NCI-H2196 (cell line): ENCODE data around the gene SIVA1.
"Not testable (repeated sequence)": the region's sequence is repeated elsewhere in the genome, so short reads cannot be mapped to it uniquely, and the experiment has no call there.

ENCODE experiments used
- DNase-seq: peaks from one replicate; lab custom pipeline; 2025; ENCODE audit not compliant: unreplicated experiment; lab: John Stamatoyannopoulos, UW

Gene SIVA1

GRCh38 chr14:104750753-104751057, 2.2 kb upstream of the SIVA1 start:
- DNase-seq = not testable (repeated sequence)

DNA sequence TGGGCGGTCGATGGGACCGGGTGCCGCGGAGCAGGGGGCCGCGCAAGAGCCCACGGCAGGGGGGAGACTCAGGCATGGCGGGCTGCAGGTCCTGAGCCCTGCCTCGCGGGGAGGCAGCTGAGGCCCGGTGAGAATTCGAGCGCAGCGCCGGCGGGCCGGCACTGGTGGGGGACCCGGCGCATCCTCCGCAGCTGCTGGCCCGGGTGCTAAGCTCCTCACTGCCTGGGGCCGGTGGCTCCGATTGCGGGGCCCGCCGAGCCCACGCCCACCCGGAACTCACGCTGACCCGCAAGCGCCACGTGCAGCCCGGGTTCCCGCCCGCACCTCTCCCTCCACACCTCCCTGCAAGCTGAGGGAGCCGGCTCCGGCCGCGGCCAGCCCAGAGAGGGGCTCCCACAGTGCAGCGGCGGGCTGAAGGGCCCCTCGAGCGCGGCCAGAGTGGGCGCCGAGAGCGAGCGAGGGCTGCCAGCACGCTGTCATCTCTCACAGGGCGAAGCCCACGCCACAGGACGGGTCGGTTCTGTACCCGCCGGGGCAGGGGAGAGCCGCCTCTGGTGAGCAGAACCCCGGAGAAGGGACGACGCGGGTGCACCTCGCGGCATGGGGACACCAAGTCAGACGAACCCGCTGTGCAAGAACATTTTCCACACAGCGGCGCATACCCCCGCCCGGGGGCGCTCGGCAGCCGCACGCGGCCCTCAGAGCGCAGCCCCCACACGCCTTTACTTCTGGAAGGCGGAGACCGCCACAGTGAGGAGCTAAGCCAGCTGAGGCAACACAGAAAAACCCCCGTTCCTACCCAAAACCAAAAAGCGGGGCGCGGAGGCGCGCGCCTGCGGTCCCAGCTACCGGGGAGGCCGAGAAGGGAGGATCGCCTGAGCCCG, 1.2 kb upstream of the SIVA1 start:
- DNase-seq = no peak

GRCh38 chr14:104752423-104752734, 568 bp upstream of the SIVA1 start:
- DNase-seq = no peak

- no peak for DNase-seq
Observed at GRCh38 chr14:104753528-104754212, 723 bp downstream of the SIVA1 start.

DNA sequence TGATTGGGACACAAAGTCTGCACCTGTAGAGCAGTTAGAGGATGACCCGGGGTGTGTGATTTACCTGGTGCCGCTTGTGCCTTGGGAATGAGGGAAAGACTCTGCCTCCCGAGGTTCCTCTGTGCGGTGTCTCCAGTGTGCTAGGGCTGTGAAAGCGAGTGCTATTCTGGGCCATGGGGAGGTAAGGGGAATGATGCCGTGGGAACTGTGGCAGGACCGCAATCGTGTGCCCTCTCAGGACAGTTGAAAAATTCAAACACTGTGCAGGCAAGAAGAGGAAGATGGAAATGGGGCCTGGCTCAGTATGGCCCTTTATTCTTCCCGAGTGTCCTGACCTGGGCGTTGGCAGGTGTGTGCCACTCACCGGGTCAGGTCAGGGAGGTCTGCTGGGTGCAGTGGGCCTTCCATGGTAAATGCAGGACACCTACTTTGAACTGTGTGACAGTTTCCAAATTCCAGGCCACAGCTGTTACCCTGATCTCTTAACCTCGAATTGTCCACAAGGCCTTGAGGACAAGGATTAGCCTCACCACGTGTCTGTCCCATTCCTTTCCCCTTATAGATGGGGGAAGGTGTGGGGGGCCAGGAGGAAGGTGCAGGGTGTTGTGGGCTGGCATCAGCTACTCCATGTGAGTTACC, 1.4 kb downstream of the SIVA1 start:
- DNase-seq = no peak

GRCh38 chr14:104755621-104756020, 2.7 kb downstream of the SIVA1 start:
- no peak for DNase-seq

GRCh38 chr14:104756477-104757237, 3.7 kb downstream of the SIVA1 start:
- no peak for DNase-seq

- DNase-seq = no peak
Observed at GRCh38 chr14:104757238-104757585, 4.3 kb downstream of the SIVA1 start.

DNA sequence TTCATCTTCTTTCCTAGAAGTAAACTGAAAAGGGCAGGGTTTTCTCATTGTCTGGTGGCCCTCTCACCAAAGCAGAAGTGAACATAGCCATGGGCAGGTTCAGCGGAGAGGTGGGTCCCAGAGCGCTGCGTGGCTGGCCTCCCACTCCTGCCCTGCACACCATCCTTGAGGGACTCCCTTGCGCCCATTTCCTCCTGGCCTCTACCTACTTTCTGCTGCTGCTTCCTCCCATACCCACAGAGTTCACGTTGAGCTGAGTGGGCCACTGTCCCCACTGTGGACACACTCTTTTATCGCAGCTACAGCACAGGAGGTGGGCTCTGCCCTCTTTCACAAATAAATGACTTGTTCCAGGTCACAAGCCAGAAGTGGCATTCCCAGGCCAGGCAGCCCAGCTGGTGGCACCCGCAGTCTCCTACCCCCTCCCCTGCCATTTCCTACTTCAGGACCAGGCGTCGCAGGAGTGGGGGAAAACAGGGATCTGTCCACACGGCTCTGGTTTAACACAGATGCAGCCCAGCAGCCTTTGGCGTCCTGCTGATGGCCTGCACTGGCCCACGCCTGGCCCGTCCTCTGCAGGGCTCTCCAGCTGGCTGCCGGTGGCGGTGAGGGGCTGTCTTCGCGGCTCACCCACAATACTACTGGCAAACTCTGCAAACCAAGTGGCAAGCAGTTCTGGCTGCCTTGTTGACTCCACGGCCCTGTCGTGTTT, 4.9 kb downstream of the SIVA1 start:
- no peak for DNase-seq

GRCh38 chr14:104758981-104759969, 6.3 kb downstream of the SIVA1 start:
- DNase-seq = no peak

DNA sequence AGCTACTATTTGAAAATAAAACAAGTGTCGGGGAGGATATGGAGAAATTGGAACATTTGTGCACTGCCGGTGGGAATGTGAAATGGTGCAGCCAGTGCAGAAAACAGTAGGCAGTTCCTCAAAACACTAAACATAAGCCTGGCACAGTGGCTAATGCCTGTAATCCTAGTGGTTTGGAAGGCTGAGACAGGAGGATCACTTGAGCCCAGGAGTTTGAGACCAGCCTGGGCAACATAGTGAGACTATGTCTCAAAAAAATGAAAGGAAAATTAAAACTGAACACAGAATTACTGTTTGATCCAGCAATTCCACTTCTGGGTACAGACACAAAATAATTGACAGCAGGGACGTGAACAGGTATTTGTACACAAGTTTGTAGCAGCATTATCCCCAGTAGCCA, 12.6 kb downstream of the SIVA1 start:
- no peak for DNase-seq

- DNase-seq = no peak
Observed at GRCh38 chr14:104766256-104766862, 13.4 kb downstream of the SIVA1 start.

DNA sequence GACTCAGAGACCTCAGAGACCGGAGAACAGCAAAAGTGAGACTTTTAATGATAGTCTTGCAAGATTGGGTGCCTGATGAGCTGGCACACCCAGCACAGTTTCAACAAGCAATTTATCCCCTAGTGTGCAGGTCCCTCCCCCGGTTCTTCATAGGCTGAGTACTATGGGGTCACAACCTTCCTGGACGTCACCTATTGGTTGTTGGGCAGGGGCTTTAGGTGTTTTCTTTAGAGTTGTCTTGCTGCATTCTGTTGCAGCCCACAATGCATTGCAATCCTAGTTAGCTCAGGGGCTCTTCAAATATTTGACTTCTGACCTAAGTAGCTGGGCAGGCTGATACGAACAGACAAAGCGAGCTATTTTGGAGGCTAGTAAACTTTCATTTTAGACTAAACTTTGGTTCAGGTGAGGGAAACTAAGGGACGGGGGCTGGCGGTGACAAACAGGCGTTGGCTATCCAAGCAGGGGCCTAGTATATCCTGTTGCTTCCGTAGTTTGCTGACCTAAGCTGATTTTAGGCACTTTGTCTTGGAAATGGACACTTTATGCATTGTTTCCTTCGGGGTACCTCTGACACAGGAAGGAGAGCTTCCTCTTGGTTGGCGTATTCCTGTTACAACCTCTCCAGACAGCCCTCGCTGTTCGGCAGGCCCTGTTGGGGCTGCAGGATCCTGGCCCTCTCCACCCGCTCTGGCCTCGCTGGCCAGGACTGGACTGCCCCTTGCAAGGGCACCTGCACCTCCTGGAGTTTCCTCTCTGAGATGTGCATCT, 14.1 kb downstream of the SIVA1 start:
- no peak for DNase-seq

GRCh38 chr14:104767634-104767918, 14.6 kb downstream of the SIVA1 start:
- no peak for DNase-seq

DNA sequence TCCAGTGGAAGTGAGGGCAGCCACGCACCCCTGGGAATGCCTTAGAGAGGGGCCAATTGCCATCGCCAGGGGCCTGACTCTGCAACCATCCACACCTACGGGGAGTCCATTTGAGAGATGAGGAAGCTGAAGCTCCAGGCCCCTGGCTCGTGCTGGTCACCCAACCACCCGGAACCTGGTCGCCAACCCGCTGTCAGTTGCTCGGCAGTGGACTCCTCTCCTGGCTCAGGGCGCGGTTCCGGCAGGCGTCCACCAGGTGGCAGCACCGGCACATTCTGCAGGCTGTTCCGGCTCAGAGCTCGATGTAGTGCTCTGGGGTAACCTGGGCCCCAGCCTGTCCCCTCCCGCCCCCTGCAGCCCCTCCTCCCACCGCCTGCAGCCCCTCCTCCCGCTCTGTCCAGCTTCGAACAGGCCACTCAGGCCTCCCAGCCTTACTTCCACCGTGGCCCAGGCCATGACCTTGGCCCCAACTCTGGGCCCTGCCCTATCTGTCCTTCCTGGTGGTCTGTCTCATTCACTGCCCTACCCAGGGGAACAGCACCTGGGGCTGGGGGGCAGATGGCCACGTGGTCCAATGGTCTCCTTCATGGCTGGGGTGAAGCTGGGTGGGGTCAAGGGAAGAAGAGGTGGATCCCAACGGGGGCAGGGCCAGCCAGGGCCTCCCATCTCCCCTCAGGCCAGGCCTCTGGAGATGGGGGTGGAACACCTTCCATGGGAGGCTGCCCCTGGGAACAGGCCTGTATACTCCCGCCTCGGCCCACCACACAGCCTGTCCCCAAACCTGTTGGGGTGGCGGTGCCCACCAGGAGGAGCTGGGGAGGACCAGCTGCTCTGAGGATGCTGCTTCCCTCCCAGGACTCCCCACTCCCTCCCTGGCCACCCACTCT, 15.7 kb downstream of the SIVA1 start:
- DNase-seq = peak; percentile 58

- no peak for DNase-seq
Observed at GRCh38 chr14:104769324-104770071, 16.6 kb downstream of the SIVA1 start.

DNA sequence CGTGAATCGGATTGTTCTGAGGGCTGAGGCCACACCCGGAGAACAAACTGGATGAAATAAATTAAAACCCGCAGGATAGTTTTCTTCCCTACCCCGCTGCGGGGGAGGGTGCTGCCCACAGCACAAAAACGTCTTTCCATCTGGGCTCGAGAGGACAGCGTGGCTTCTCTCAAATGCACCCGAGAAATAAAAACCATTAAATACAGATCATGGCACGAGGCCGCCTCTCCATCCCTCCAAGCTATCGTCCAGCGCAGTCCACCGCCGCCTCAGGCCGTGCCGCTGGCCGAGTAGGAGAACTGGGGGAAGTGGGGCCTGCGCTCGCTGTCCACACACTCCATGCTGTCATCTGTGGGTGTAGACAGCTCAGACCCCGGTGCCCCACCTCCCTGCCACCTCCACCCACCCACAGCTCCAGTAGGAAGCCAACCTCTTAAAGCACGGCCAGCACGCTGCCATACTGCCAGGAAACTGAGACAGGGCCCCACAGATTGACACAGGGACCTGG, 17.2 kb downstream of the SIVA1 start:
- no peak for DNase-seq
